ENCODE data around the gene GRIN2A. TPM values are rescaled to one million over a fixed set of nuclear protein-coding genes. Genes with fewer than 3 reads are reported as not detected.
A peak's percentile ranks its signal among the peaks of the same experiment; 100 is the strongest.

The GRIN2A gene
- total RNA-seq, 1 donor from 2014 or later: 5.3 TPM

GRCh38 chr16:9860876-9861275 is 321.4 kb downstream of the GRIN2A start:
- no peak for DNase-seq (ENCODE audit: low spot score)

- no peak for DNase-seq (ENCODE audit: low spot score)
Measured at GRCh38 chr16:9859701-9860327, 322.4 kb downstream of the GRIN2A start.

- no peak for DNase-seq (ENCODE audit: low spot score)
Measured at GRCh38 chr16:9854675-9855074, 327.6 kb downstream of the GRIN2A start.

- no peak for DNase-seq (ENCODE audit: low spot score)
Measured at GRCh38 chr16:9852003-9852402, 330.2 kb downstream of the GRIN2A start.

GRCh38 chr16:9850817-9851216 is 331.4 kb downstream of the GRIN2A start:
- no peak for DNase-seq (ENCODE audit: low spot score)

GRCh38 chr16:9849697-9850245 is 332.5 kb downstream of the GRIN2A start:
- DNase-seq (ENCODE audit: low spot score): no peak

GRCh38 chr16:9847146-9847545 is 335.1 kb downstream of the GRIN2A start:
- DNase-seq (ENCODE audit: low spot score): no peak

GRCh38 chr16:9846362-9847099 is 335.7 kb downstream of the GRIN2A start:
- DNase-seq (ENCODE audit: low spot score): no peak

- peak; percentile 6 for DNase-seq (ENCODE audit: low spot score)
Measured at GRCh38 chr16:9845661-9846361, 336.4 kb downstream of the GRIN2A start.

GRCh38 chr16:9844361-9844760 is 337.9 kb downstream of the GRIN2A start:
- DNase-seq (ENCODE audit: low spot score): no peak

- no peak for DNase-seq (ENCODE audit: low spot score)
Measured at GRCh38 chr16:9843424-9844018, 338.7 kb downstream of the GRIN2A start.

- no peak for DNase-seq (ENCODE audit: low spot score)
Measured at GRCh38 chr16:9840761-9841665, 341.2 kb downstream of the GRIN2A start.

GRCh38 chr16:9837481-9837880 is 344.7 kb downstream of the GRIN2A start:
- no peak for DNase-seq (ENCODE audit: low spot score)

- peak; percentile 46 for DNase-seq (ENCODE audit: low spot score)
Measured at GRCh38 chr16:9836118-9836736, 346.0 kb downstream of the GRIN2A start.

GRCh38 chr16:9827062-9827752 is 355.0 kb downstream of the GRIN2A start:
- no peak for DNase-seq (ENCODE audit: low spot score)

GRCh38 chr16:9826656-9827055 is 355.6 kb downstream of the GRIN2A start:
- DNase-seq (ENCODE audit: low spot score): no peak

- DNase-seq (ENCODE audit: low spot score): no peak
Measured at GRCh38 chr16:9824200-9825068, 357.8 kb downstream of the GRIN2A start.

- no peak for DNase-seq (ENCODE audit: low spot score)
Measured at GRCh38 chr16:9823510-9823909, 358.7 kb downstream of the GRIN2A start.

- no peak for DNase-seq (ENCODE audit: low spot score)
Measured at GRCh38 chr16:9821970-9822369, 360.3 kb downstream of the GRIN2A start.
